Activated CD4-positive, alpha-beta T cell treated with anti-CD3 and anti-CD28 coated beads for 24 hours (primary cell): ENCODE results near the gene PLXNA1.

Experiments
- DNase-seq, 2 donors: peaks; one replicate each; pipeline ENCODE4 v3.0.0-alpha.2; 2020; ENCODE audit warnings: low read depth in 2 of 2

PLXNA1 gene

DNA sequence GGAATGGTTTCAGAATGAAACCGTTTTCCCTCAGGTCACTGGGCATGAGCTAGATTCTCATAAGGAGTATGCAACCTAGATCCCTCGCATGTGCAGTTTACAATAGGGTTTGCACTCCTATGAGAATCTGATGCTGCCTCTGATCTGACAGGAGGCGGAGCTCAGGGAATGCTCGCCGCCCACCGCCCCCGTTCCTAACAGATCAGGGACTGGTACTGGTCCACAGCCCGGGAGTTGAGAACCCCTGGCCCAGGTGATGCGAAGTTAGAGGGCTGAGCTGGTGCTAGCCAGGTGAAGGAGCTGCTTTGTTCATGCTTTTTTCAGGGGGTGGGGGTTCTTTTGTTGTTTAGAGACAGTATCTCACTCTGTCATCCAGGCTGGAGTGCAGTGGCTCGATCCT is 15.5 kb upstream of the PLXNA1 start:
- no peak for DNase-seq

DNA sequence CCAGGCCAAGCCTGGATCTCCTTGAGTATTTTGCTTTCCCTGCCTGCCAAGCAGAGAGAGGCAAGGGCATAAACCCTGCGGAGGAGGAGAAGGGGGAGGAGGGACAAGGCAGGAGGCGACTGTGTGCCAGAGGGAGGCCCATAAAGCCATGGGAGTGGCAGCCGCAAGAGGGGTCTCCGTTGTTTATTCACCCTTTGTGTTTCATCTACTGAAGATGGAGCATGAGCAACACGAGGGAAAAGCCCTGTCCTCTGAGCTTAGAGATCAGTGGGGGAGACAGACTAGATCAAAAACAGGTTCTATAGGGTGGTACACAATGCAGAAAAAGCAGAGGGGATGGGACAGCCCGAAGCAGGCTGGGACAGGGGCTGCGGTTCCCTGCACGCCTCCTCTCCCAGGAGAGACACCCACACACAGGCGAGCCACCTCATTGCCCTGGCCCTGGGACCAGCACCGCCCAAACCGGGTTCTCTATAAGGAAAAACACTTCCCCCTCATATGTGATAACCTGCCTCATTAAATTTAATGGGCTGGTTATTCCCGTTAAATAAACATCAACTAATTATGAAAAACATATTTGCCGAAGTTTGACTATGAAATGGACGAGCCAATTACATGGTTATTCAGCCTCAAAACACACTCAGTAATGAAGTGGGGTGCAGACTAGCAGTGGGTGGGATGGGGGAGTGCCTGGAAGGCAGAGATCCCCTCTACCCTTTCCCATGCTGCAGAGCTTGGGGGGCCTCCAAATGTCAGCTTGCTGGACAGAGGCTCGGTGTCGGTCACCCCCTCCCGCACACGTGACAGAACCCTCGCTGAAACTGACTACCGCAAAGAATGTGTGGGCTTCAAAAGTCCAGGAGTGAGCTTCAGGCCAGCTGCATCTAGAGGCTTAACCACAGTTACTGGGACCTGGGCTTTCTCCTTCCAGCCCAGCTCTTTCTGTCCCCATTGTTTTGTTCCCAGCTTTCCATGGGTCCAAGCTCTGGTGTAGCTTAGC is 14.2 kb upstream of the PLXNA1 start:
- DNase-seq = no peak

DNA sequence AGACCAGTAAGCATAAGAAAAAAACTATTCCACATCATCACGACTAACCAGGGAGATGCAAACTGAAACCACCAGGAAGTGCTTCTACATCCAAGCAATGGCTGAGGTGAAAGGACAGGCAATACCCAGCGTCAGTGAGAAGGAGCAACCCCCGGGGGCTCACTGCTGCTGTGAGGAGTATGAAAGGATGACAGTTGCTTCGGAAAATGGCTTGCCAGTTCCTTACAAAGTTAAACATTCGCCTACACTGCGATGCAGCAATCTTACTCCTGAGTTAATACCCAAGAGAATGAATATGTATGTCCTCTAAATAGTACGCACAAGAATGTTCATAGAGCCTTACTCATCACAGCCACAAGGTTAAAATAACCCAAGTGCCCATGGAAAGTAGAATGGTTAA is 13.3 kb upstream of the PLXNA1 start:
- no peak for DNase-seq

DNA sequence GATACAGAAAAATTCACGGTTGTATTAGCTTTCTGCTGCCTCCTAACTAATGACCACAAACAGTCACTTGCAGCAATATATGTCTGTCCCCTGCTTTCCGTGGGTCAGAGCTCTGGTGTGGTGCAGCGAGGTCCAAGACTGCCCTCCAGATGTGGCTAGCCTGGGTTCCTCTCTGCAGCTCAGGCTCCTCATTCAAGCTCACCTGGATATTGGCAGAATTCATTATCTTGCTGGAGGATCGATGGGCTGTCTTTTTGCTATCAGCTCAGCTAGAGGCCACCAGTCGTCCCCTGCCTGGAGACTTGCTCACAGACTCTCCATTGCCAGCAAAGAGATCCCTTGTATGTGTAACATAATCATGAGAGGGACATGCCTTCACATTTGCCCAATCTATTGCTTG is 12.8 kb upstream of the PLXNA1 start:
- no peak for DNase-seq

DNA sequence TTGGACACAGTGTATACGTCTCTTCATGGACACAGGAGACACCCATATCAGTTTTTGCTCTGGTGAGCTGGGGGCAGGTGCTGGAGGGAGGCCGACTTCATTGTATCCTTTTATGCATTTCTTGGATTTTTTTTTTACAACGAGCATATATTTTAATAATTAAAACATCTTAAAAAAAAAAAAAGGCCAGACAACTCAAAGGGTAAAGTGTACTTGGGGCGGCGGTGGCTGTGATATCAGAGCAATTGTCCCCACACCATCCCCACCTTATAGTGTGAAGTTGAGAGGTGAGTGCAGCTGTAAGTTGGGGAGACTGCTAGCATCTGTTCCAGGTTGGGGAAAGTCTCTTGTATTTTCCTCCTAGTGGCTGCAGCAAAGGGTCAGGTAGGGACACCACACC is 12.0 kb upstream of the PLXNA1 start:
- DNase-seq = no peak

DNA sequence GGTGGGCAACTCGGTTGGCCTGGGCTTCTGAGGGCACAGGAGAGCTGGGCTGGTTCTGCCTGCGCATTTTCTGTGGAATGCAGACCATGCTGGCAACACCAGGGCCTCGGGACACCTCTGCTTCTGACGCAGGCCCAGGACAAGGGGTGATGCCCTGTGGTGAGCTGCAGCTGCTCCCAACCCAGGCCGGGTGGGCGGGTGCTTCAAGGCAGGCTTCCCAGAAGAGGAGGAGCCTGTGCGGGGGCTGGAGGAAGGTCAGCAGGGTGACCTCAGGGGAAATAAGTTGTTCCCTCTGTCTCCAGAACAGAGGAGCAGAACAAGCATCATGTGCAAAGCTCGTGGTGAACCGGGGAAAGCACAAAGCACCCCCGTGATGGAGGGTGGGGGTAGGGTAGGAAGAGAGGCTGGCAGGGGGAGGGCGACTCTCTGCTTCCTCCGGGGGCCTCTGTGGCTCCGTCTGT is 11.0 kb upstream of the PLXNA1 start:
- DNase-seq = no peak

DNA sequence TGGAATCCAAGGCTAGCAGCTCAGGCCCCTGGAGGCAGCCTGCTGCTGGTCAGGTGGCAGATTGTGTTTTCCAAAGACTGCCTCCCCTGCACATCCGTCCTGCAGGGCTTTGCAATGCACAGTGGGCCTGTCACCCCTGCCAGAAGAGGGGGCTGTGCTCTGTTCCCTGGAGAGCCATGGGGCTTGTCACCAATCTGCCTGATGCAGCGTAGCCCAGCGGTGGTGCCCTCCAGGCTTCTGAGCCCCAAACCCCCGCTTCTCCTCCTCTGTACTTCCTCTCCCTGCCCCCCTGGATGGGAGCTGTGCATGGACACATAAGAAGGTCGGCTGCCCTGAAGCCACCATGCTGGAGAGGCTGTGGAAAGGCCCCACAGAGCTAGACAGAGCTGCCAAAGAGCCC is 10.0 kb upstream of the PLXNA1 start:
- no peak for DNase-seq

DNA sequence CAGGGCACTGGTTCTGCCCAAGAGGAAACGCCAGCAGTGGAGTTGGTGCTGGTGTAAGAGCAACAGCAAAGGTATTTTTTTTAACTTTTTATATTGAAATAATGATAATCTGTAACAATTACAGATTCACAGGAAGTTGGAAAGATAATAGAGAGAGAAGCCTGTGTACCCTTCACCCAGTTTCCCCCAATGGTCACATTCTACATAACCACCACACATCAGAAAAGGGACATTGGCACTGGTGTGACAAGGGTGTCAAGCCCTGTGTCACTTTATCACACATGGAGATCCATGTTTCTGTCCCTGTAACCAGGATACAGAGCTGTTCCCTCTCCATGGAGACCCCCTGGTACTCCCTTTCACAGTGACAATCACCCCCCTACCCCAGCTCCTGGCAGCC is 9.1 kb upstream of the PLXNA1 start:
- no peak for DNase-seq

DNA sequence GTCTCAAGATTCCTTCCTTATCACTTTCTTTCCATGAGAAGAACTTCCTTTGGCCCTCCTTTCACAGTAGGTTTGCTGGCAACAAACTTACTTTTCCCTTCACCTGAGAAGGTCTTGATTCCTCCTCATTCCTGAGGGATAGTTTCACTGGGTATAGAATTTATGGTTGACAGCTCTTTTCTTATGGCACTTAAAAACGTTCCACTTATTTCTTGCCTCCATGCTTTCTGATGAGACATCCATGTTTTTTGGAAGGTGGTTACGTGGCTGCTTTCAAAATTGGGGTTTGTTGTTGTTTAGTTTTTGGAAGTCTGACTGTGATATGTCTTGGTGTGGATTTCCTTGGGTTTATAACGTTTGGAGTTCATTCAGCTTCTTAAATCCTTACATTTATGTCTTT is 8.2 kb upstream of the PLXNA1 start:
- DNase-seq = no peak

DNA sequence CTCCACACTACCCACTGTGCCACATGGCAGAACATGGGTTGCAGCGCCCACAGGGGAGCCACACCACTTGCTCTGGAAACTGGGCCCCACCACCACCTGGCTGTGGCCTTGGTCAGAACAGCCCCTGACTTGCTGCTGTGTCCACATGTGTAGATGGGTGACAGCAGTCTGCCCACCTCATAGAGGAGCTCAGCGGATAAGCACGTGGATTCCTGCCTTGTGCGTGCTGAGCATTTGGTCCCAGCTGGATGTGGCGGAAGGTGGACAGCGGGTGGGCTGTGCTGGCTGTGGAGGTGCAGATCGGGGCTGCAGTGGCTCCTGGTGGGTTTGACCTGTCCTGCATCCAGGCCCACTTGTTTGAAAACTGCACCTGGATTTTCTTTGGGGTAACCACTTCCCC is 6.0 kb upstream of the PLXNA1 start:
- DNase-seq = no peak

DNA sequence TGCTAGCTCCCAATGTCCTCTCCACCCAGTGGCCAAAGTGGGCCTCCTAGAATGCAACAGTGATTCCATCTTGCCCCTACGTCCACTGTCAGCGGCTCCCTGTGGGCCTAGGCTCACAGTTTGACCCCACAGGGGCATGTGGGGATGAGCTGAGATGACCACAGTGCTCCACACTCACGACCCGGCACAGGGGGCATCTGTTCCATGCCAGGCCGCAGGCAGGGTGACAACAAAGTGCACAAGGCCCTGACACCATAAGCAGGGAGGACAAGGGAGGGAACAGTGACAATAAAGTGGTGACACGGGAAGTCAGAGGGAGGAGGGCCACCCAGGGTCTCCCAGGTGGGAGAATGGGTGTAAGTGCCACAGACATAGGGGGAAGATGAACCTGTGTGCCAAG is 5.1 kb upstream of the PLXNA1 start:
- DNase-seq = no peak

DNA sequence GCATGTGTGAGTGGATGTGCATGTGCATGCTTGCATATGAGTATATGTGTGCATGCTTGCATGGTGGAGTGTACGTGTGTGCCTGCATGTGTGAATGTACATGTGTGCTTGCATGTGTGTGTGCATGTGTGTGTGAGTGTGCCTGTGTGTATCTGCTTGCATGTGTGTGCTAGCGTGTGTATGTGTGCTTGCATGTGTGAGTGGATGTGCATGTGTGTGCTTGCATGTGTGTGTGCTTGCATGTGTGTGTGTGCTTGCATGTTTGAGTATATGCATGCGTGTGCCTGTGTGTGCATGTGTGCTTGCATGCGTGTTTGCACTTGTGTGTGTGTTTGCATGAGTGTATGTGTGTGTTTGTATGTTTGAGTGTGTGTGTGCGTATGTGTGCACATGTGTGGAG is 4.6 kb upstream of the PLXNA1 start:
- DNase-seq = no peak

DNA sequence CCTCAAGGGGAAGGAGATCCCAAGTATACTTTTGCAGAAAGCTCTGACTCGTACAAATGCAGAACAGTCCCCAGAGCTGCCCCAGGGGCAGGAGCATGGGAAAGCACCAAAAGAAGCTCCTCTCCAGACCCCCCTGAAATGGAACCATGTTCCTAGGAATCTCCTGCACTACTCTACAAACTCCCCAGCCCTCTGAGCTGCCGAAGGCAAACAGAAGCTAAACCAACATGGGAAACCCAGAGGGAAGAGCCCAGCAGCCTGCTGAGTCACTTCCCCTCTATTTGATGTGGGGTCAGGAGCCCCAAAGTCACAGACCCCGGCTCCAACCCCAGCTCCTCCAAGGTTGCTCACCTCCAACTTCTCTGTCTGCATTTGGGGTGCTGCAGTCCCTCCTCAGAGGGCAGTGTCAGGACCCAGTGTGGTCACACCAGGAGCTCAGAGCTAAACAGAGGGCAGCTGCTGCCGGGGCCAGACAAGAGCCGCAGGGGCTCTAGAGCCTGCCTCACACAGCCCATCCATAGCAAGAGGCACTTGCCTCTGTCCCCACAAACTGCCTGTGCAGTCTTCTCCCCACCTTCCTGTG is 3.8 kb upstream of the PLXNA1 start:
- DNase-seq = no peak

DNA sequence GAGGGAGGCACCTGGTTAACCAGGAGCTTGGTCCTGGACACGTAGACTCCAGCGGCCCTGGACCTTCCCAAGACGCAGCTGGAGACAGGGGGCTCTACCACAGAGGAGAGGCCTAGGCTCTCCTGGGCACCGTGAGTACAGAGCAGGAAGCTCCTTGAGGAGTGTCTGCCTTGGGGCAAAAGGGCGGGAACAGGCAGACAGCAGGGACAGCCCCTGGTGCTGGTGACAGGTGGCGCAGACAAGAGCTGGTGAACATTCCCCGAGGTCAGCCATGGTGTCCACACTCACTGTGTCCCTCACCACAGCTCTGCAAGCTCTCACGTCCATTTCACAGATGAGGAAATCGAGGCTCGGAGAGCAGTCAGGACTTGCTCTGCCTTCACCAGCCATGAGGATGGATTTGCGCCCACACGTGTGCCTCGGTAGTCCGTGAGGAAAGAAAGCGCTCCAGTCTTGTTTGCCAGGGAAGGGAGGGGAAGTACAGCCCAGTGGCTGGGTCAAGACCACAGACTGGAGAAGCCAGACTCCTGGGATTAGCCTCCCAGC is 2.6 kb upstream of the PLXNA1 start:
- DNase-seq = no peak

DNA sequence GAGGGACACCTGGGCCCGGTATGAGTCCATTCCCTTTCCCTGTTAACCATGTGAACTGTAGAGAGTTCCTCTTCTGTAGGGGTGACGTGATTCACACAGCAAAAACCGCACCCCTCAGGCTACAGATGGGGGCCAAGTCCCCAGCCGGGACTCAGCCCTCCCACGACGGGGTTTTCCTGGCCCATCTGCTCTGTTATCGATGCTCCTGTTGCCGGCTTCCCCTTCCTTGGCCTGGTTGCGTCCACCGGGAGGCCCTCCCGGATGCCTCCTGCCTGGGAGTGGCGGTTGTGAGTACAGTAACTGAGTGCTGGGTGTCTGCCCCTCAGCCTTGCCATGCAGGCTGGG is 817 bp upstream of the PLXNA1 start:
- DNase-seq = peak; percentile 37 to 39

DNA sequence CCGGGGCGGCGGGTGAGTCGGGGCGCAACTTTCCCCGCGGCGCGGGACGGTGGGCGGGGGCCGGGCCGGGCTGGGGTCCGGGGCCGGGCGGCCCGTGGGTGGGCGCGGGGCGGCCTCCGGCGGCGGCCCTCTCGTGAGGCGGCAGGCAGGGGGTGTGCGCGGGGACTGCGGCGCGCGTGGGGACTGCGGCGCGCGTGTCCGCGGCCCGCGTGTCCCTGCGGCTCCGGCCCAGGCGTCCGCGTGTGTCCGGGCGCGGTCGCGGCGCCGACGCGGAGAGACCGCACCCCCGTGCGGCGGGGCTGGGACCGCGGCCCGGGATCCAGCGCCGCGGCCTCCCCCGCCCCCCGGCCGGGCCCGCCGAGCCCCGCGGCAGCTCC is 349 bp downstream of the PLXNA1 start:
- DNase-seq = no peak

DNA sequence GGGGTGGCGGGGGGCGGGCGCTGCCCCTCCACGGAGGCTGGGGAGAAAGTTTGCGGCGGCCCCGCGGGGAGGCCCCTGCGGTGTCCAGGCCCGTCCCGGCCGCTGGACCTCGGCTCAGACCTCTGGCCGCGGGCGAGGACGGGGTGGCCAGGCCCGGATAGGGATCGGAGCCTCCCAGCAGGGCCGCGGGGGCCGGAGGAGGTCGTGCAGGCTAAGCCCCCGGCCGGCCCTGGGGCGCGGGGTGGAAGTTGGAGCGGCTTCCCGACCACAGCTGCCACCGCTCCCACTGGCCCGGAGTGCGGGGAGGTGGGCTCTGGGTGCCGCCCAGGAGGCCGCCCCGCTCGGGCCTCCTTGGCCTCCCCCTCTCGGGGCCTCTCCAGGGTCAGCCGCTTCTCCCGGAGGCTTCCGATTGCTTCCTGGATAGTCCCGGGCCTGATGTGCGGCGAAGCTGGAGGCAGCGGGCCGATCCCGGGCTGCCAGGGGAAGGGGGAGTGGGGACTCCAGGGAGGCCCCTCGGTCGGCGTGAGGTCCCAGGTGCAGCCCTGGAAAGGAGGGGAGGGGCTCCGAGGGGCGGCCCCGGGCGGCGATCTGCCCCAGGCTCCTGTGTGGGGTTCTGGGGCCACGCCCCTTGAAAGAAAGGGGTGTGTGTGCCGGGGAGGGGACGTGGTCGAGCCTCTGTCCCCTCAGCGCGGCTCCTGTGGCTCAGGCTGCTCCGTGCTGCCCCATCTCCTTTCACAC is 907 bp downstream of the PLXNA1 start:
- peak in 1 of 2 donors; percentile 19 for DNase-seq

DNA sequence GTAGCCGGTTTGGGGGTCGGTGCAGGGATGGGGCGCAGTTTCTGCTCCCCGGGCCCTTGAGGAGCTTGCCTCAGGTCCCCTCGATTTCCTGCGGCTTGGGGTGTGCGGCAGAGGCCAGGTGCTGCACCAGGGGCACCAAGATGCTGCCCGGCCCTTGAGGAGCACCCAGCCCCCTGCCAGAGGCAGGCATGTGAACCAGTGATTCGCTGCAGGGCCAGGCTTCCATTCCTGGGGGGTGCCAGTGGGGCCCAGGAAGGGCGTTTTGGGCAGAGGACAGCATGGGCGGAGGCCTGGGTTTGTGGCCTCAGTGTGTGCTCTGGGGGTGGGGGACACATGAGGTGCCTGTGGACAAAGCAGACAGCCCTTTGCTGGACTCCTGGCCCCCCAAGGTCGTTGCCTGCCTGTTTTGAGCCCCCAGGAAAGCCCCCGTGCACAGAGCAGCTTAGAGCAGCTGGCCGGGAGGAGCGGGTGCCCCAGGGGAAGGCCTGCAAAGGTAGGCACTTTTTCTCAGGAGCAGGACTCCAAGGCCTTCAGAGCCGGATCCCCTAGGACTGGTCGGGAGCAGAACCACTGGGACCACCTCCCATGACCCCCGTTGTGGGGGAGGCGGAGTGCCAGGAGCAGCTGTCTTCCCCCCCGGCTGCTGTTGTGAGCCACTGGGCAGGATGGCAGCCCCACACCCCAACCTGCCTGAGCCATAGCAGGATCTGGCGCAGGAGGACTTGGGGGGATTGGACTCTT is 1.6 kb downstream of the PLXNA1 start:
- no peak for DNase-seq

DNA sequence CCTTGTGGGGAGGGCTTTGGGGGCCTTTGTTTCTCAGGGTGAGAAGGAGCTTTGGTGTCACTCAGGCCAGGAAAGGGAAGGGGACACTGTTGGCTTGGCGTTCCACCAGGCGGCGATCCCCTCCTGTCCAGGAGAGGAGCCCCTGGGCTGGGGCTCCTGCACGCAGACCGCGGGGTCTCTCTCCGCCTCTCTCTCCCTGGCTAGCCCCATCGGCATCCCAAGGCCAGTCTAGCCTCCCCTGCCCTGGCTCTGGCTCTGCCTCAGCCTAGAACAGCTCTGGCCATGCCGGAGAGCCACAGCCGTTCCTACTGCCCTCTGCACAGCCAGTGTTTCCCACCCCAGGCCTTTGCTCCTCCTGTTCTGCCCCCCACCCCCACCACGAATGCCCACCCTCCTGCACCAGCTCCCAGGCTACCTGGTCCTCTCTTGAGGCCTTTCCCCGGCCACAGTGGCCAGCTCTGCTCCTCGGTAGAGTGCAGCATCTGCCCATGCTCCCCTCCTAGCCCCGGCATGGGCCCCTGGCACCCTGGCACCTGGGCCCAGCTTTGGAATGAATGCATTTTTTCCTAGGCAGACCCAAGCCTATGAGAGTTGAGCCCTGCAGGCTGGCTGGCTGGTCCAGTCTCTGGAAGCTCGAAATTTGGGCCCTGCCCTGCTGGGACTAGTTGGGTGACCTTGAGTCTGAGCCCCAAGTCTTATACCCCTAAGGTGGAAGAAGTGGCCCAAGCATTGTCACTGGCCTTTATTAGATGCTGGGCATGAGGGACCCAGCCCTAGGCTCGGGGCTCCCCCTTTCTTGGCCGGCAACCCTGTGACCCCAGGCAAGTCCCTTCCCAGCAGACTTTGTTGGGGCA is 2.4 kb downstream of the PLXNA1 start:
- DNase-seq = no peak

DNA sequence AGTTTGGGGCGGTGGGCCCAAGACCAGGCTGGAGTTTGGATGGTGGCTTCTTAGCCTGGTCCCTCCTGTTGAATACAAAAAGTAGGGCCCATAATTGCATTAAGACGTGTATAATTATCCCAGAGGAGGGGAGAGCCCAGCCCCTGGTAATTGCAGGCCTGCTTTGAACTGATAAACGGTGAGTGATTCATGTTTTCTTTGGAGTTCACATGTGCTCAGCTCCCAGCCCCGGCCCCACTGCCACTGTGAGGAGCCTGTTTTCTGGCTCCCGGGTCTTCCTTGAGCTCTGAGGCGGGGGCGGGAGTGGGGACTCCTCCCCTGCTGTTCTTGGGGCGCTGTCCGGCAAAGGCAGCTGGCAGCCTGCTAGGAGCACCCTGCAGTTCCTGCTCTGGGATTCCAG is 3.1 kb downstream of the PLXNA1 start:
- DNase-seq = no peak

DNA sequence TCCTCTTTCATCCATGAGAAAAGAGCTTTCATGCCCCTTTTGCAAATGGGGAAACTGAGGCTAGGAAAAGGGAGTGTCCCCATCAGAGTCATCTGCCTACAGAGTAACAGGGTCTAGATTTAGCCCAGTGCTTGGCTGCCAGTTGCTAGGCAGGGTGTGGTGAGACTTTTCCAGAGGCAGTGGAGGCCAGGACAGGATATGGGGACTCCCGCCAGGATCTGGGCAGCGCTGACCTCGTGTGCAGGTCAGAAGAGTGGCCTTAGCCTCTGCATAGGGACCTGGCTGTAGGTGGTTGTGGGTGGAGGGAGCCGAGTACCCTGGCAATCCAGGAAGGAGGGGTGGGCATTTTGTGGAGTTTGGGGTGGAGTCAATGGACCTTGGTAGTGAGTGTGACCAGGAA is 4.2 kb downstream of the PLXNA1 start:
- DNase-seq = no peak
